Fibroblast of lung (primary cell): ENCODE results near the gene ACADM.

Source experiments
- CTCF ChIP-seq, 2 donors: IDR thresholded peaks in 1 of 2; conservative IDR thresholded peaks in 1 of 2; 1 replicate in 1 of 2; 2 replicates in 1 of 2; pipeline ENCODE4 v1.5.1; 2011 to 2012; ENCODE audit warnings: low read length in 2 of 2, control low read depth in 1 of 2, inconsistent platforms in 1 of 2, low read depth in 1 of 2, mild to moderate bottlenecking in 1 of 2
- EZH2 ChIP-seq: IDR thresholded peaks from 2 replicates; pipeline ENCODE4 v1.5.1; 2012; ENCODE audit warnings: low read length, control low read depth, mild to moderate bottlenecking; ENCODE audit errors: missing control alignments

DNA sequence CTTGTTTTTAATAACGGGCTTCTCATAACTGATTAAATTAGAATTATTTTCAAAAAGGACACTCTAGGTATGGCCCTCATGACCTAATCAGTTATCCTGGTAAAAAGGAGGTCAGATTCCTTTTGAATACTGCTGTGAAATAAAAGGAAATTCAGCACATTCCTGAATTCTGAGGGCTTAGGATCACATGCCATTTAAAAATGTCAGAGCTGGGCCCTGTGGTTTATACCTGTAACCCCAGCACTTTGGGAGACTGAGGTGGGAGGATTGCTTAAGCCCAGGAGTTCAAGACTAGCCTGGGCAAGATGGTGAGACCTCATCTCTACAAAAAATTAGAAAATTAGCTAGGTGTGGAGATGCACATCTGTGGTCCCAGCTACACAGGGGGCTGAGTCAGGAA, 43.5 kb downstream of the ACADM start:
- TF ChIP-seq CTCF (conservative IDR thresholded peaks at IDR 0.05 in 1 of 2, IDR thresholded peaks at IDR 0.05 in 1 of 2; ENCODE audit: low read depth in 1 of 2, low read length in 2 of 2) (no peak), EZH2 (no peak)
